ENCODE measurements around the gene FZD8.

The FZD8 gene

GRCh38 chr10:35638101-35638500, 4.0 kb downstream of the FZD8 start:
- H3K4me3 Mint-ChIP-seq: no peak overlapping the region
- peaks cover 61% of the 10 kb centered on the region for H3K27me3 Mint-ChIP-seq
- H3K27ac Mint-ChIP-seq (ENCODE audit: low read depth): no peak overlapping the region
- H3K36me3 Mint-ChIP-seq (ENCODE audit: insufficient read depth): no peaks in the 10 kb centered on the region
- ATAC-seq (replicated peaks; ENCODE audit: extremely low read depth, poor library complexity, severe bottlenecking): no peak
- H3K4me1 Mint-ChIP-seq: peaks cover 14% of the 10 kb centered on the region
- no peaks in the 10 kb centered on the region for H3K9me3 Mint-ChIP-seq
- DNase-seq (ENCODE audit: low spot score in 2 of 2): no peak

- DNase-seq (ENCODE audit: low spot score in 2 of 2): no peak
- peaks cover 10% of the 10 kb centered on the region for H3K4me1 Mint-ChIP-seq
- H3K4me3 Mint-ChIP-seq: no peak overlapping the region
- ATAC-seq (replicated peaks; ENCODE audit: extremely low read depth, poor library complexity, severe bottlenecking): no peak
- no peak overlapping the region for H3K27ac Mint-ChIP-seq (ENCODE audit: low read depth)
- H3K36me3 Mint-ChIP-seq (ENCODE audit: insufficient read depth): no peaks in the 10 kb centered on the region
- peaks cover 61% of the 10 kb centered on the region for H3K27me3 Mint-ChIP-seq
- H3K9me3 Mint-ChIP-seq: no peaks in the 10 kb centered on the region
These were observed 4.6 kb downstream of the FZD8 start for GRCh38 chr10:35637462-35637861.

- H3K4me3 Mint-ChIP-seq: no peak overlapping the region
- H3K27me3 Mint-ChIP-seq: peaks cover 61% of the 10 kb centered on the region
- H3K4me1 Mint-ChIP-seq: peaks cover 6% of the 10 kb centered on the region
- no peak overlapping the region for H3K27ac Mint-ChIP-seq (ENCODE audit: low read depth)
- H3K36me3 Mint-ChIP-seq (ENCODE audit: insufficient read depth): no peaks in the 10 kb centered on the region
- no peaks in the 10 kb centered on the region for H3K9me3 Mint-ChIP-seq
- ATAC-seq (replicated peaks; ENCODE audit: extremely low read depth, poor library complexity, severe bottlenecking) (no peak), DNase-seq (ENCODE audit: low spot score in 2 of 2) (no peak)
These were observed 5.1 kb downstream of the FZD8 start for GRCh38 chr10:35636956-35637355.

GRCh38 chr10:35635576-35635975, 6.5 kb downstream of the FZD8 start:
- Mint-ChIP-seq H3K9me3 (no peaks in the 10 kb centered on the region), H3K27ac (ENCODE audit: low read depth) (no peak overlapping the region), H3K4me3 (no peak overlapping the region), H3K36me3 (ENCODE audit: insufficient read depth) (no peaks in the 10 kb centered on the region), H3K4me1 (peaks cover 6% of the 10 kb centered on the region), H3K27me3 (peaks cover 58% of the 10 kb centered on the region)
- ATAC-seq (replicated peaks; ENCODE audit: extremely low read depth, poor library complexity, severe bottlenecking) (no peak), DNase-seq (ENCODE audit: low spot score in 2 of 2) (no peak)

GRCh38 chr10:35633006-35633980, 8.8 kb downstream of the FZD8 start:
- no peak for ATAC-seq (replicated peaks; ENCODE audit: extremely low read depth, poor library complexity, severe bottlenecking)
- H3K27me3 Mint-ChIP-seq: peaks cover 40% of the 10 kb centered on the region
- peaks cover 6% of the 10 kb centered on the region for H3K4me1 Mint-ChIP-seq
- H3K27ac Mint-ChIP-seq (ENCODE audit: low read depth): no peak overlapping the region
- no peaks in the 10 kb centered on the region for H3K9me3 Mint-ChIP-seq
- H3K36me3 Mint-ChIP-seq (ENCODE audit: insufficient read depth): no peaks in the 10 kb centered on the region
- H3K4me3 Mint-ChIP-seq: no peak overlapping the region
- DNase-seq (ENCODE audit: low spot score in 2 of 2): no peak

GRCh38 chr10:35632027-35632426, 10.1 kb downstream of the FZD8 start:
- ATAC-seq (replicated peaks; ENCODE audit: extremely low read depth, poor library complexity, severe bottlenecking) (no peak), DNase-seq (ENCODE audit: low spot score in 2 of 2) (no peak)
- H3K36me3 Mint-ChIP-seq (ENCODE audit: insufficient read depth): no peaks in the 10 kb centered on the region
- H3K27me3 Mint-ChIP-seq: peaks cover 27% of the 10 kb centered on the region
- no peaks in the 10 kb centered on the region for H3K9me3 Mint-ChIP-seq
- H3K27ac Mint-ChIP-seq (ENCODE audit: low read depth): no peak overlapping the region
- no peak overlapping the region for H3K4me3 Mint-ChIP-seq
- peaks cover 6% of the 10 kb centered on the region for H3K4me1 Mint-ChIP-seq

- Mint-ChIP-seq H3K36me3 (ENCODE audit: insufficient read depth) (no peaks in the 10 kb centered on the region), H3K27me3 (peaks cover 21% of the 10 kb centered on the region), H3K4me3 (no peak overlapping the region), H3K27ac (ENCODE audit: low read depth) (no peak overlapping the region), H3K4me1 (peaks cover 6% of the 10 kb centered on the region), H3K9me3 (no peaks in the 10 kb centered on the region)
- no peak for DNase-seq (ENCODE audit: low spot score in 2 of 2)
- ATAC-seq (replicated peaks; ENCODE audit: extremely low read depth, poor library complexity, severe bottlenecking): no peak
These were observed 10.7 kb downstream of the FZD8 start for GRCh38 chr10:35631404-35631803.

- ATAC-seq (replicated peaks; ENCODE audit: extremely low read depth, poor library complexity, severe bottlenecking) (no peak), DNase-seq (ENCODE audit: low spot score in 2 of 2) (no peak)
- H3K4me3 Mint-ChIP-seq: no peak overlapping the region
- H3K27me3 Mint-ChIP-seq: peaks cover 38% of the 10 kb centered on the region
- H3K27ac Mint-ChIP-seq (ENCODE audit: low read depth): no peak overlapping the region
- H3K4me1 Mint-ChIP-seq: no peaks in the 10 kb centered on the region
- H3K36me3 Mint-ChIP-seq (ENCODE audit: insufficient read depth): no peaks in the 10 kb centered on the region
- H3K9me3 Mint-ChIP-seq: no peaks in the 10 kb centered on the region
These were observed 15.1 kb downstream of the FZD8 start for GRCh38 chr10:35626971-35627507.

GRCh38 chr10:35614312-35614711, 27.8 kb downstream of the FZD8 start:
- no peak overlapping the region for H3K4me3 Mint-ChIP-seq
- ATAC-seq (replicated peaks; ENCODE audit: extremely low read depth, poor library complexity, severe bottlenecking) (no peak), DNase-seq (ENCODE audit: low spot score in 2 of 2) (no peak)
- H3K27me3 Mint-ChIP-seq: peaks cover 64% of the 10 kb centered on the region
- H3K9me3 Mint-ChIP-seq: peaks cover 2% of the 10 kb centered on the region
- no peaks in the 10 kb centered on the region for H3K4me1 Mint-ChIP-seq
- H3K27ac Mint-ChIP-seq (ENCODE audit: low read depth): no peak overlapping the region
- no peaks in the 10 kb centered on the region for H3K36me3 Mint-ChIP-seq (ENCODE audit: insufficient read depth)

GRCh38 chr10:35613597-35614226, 28.4 kb downstream of the FZD8 start:
- Mint-ChIP-seq H3K27me3 (peaks cover 65% of the 10 kb centered on the region), H3K9me3 (no peaks in the 10 kb centered on the region)
- no peak for DNase-seq (ENCODE audit: low spot score in 2 of 2)

GRCh38 chr10:35613107-35613440, 29.0 kb downstream of the FZD8 start:
- H3K4me1 Mint-ChIP-seq: no peaks in the 10 kb centered on the region
- no peak overlapping the region for H3K4me3 Mint-ChIP-seq
- no peak overlapping the region for H3K27ac Mint-ChIP-seq (ENCODE audit: low read depth)
- H3K36me3 Mint-ChIP-seq (ENCODE audit: insufficient read depth): no peaks in the 10 kb centered on the region
- peaks cover 65% of the 10 kb centered on the region for H3K27me3 Mint-ChIP-seq
- ATAC-seq (replicated peaks; ENCODE audit: extremely low read depth, poor library complexity, severe bottlenecking) (no peak), DNase-seq (ENCODE audit: low spot score in 2 of 2) (no peak)
- H3K9me3 Mint-ChIP-seq: no peaks in the 10 kb centered on the region

More at GRCh38 chr10:35613597-35614226, 28.4 kb downstream of the FZD8 start:
- ATAC-seq (replicated peaks; ENCODE audit: extremely low read depth, poor library complexity, severe bottlenecking): no peak
- H3K36me3 Mint-ChIP-seq (ENCODE audit: insufficient read depth): no peaks in the 10 kb centered on the region
- no peaks in the 10 kb centered on the region for H3K4me1 Mint-ChIP-seq
- no peak overlapping the region for H3K4me3 Mint-ChIP-seq
- no peak overlapping the region for H3K27ac Mint-ChIP-seq (ENCODE audit: low read depth)

- Mint-ChIP-seq H3K4me3 (no peak overlapping the region), H3K36me3 (ENCODE audit: insufficient read depth) (no peaks in the 10 kb centered on the region), H3K27me3 (peaks cover 69% of the 10 kb centered on the region), H3K27ac (ENCODE audit: low read depth) (no peak overlapping the region), H3K4me1 (peaks cover 2% of the 10 kb centered on the region), H3K9me3 (no peaks in the 10 kb centered on the region)
- ATAC-seq (replicated peaks; ENCODE audit: extremely low read depth, poor library complexity, severe bottlenecking) (no peak), DNase-seq (ENCODE audit: low spot score in 2 of 2) (no peak)
These were observed 29.6 kb downstream of the FZD8 start for GRCh38 chr10:35612385-35613106.
